Upper lobe of right lung (tissue), 1 donor: Measurements from ENCODE around the gene RADX. TPM values are rescaled to one million over a fixed set of nuclear protein-coding genes. Genes with fewer than 3 reads are reported as not detected.

Experiments used
- ATAC-seq: fragments of 200-7000 bp; cut with Tn5 transposase; one replicate; pipeline ENCODE4 v1.9.1; 2020; ENCODE audit warnings: mild to moderate bottlenecking, moderate library complexity
- DNase-seq: peaks from one replicate; pipeline ENCODE4 v3.0.0-alpha.2; 2020
- H3K27ac ChIP-seq: fragments of 200-600 bp; one replicate; pipeline ENCODE4 v1.8.0; 2022
- H3K27me3 ChIP-seq: fragments of 200-600 bp; one replicate; pipeline ENCODE4 v1.8.0; 2022; ENCODE audit warnings: mild to moderate bottlenecking
- H3K36me3 ChIP-seq: fragments of 200-600 bp; one replicate; pipeline ENCODE4 v1.8.0; 2022
- H3K4me1 ChIP-seq: fragments of 200-600 bp; one replicate; pipeline ENCODE4 v1.8.0; 2022
- H3K4me3 ChIP-seq: fragments of 200-600 bp; one replicate; pipeline ENCODE4 v1.8.0; 2022; ENCODE audit warnings: mild to moderate bottlenecking
- H3K9me3 ChIP-seq: fragments of 200-600 bp; one replicate; pipeline ENCODE4 v1.8.0; 2022
- intact Hi-C: fragments of 100-400 bp; cut with DNase I; formaldehyde crosslinking; loops from one replicate; pipeline ENCODE4 v1.11.0; 2022
- total RNA-seq: library from RNA; stranded (reverse); fragmentation: NEBNext Ultra II Directional; extraction: Animal tissue kit (Norgen Biotek cat#: 25700); gene quantifications from one replicate; pipeline ENCODE4 v1.2.1, GENCODE V29; 2021
- TF ChIP-seq, protein P1 (sequence below): fragments of 200-600 bp; IDR thresholded peaks from one replicate; pipeline ENCODE4 v1.8.0; 2022; ENCODE audit warnings: antibody characterized with exemption
- donor health status: DM: no; HTN: yes; CAD: no; lungs with severe emphysema.

Gene RADX
- total RNA-seq, 1 donor from 2014 or later = 2.4 TPM

DNA sequence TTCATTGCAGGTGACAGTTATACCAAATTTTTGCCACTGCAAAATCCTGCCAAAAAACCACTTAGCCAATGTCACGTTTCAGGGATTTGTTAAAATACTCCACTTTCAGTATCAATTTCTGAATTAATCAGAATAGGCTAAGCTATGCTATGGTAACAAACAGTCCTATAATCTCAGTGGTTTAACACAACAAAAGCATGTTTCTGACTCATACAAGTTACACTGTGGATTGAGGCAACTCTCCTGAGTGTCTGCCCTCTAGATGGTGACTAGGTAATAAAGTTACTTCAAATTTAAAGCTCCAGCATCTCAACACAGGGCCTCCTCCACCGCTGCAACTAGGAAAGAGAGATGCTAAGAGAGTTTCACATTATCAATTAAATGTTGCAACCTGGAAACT lies 23.0 kb upstream of the RADX start:
- DNase-seq (no peak), ATAC-seq (no peak)
- intact Hi-C loops = no loop called here
- no peak overlapping the region for H3K4me3 ChIP-seq
- H3K36me3 ChIP-seq = no peaks in the 10 kb centered on the region
- TF ChIP-seq, protein P1, sequence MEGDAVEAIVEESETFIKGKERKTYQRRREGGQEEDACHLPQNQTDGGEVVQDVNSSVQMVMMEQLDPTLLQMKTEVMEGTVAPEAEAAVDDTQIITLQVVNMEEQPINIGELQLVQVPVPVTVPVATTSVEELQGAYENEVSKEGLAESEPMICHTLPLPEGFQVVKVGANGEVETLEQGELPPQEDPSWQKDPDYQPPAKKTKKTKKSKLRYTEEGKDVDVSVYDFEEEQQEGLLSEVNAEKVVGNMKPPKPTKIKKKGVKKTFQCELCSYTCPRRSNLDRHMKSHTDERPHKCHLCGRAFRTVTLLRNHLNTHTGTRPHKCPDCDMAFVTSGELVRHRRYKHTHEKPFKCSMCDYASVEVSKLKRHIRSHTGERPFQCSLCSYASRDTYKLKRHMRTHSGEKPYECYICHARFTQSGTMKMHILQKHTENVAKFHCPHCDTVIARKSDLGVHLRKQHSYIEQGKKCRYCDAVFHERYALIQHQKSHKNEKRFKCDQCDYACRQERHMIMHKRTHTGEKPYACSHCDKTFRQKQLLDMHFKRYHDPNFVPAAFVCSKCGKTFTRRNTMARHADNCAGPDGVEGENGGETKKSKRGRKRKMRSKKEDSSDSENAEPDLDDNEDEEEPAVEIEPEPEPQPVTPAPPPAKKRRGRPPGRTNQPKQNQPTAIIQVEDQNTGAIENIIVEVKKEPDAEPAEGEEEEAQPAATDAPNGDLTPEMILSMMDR = no peak
- no peak overlapping the region for H3K27ac ChIP-seq
- H3K9me3 ChIP-seq = no peaks in the 10 kb centered on the region
- H3K27me3 ChIP-seq = no peaks in the 10 kb centered on the region
- H3K4me1 ChIP-seq = no peaks in the 10 kb centered on the region

DNA sequence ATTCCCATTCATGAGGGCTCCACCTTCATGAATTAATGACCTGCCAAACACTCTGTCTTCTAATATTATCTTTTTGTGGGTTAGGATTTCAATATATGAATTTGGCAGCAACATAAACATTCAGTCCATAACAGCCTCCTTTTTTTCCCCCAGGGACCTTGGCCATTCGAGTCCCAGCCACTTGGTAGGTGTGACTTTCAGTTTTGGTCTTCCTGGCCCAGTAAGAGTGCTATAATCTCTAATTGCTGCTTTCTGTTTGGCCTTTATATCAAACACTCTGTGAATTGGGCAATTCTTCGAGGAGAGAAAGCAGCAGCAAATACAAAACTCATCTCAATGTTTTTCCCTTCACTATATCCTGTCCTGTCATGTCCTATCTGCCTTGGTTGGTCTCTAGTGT lies 12.4 kb upstream of the RADX start:
- no peak for ATAC-seq

DNA sequence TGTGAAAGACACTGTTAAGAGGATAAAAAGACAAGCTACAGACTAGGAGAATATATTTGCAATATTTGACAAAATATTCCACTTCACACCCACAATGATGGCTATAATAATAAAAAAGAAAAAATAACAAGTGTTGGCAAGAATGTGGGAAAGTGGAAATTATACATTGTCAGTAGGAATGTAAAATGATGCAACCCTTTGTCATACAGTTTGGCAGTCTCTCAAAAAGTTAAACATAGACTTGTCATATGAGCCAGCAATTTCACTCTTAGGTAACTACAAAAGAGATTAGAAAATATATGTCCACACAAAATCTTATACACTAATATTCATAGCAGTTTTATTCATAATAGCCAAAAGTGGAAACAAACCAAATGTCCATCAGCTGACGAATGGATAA lies 5.2 kb upstream of the RADX start:
- H3K4me1 ChIP-seq = no peaks in the 10 kb centered on the region
- intact Hi-C loops = no loop called here
- H3K36me3 ChIP-seq = no peaks in the 10 kb centered on the region
- H3K27me3 ChIP-seq = no peaks in the 10 kb centered on the region
- H3K4me3 ChIP-seq = no peak overlapping the region
- DNase-seq (no peak), ATAC-seq (no peak)
- H3K27ac ChIP-seq = no peak overlapping the region
- H3K9me3 ChIP-seq = no peaks in the 10 kb centered on the region
- TF ChIP-seq, protein P1 = no peak

More for the DNA sequence above, 12.4 kb upstream of the RADX start:
- intact Hi-C loops = no loop called here
- Histone ChIP-seq H3K9me3 (no peaks in the 10 kb centered on the region), H3K36me3 (no peaks in the 10 kb centered on the region), H3K27me3 (no peaks in the 10 kb centered on the region), H3K4me1 (no peaks in the 10 kb centered on the region), H3K27ac (no peak overlapping the region), H3K4me3 (no peak overlapping the region)
- DNase-seq = no peak
- TF ChIP-seq, protein P1 = no peak

DNA sequence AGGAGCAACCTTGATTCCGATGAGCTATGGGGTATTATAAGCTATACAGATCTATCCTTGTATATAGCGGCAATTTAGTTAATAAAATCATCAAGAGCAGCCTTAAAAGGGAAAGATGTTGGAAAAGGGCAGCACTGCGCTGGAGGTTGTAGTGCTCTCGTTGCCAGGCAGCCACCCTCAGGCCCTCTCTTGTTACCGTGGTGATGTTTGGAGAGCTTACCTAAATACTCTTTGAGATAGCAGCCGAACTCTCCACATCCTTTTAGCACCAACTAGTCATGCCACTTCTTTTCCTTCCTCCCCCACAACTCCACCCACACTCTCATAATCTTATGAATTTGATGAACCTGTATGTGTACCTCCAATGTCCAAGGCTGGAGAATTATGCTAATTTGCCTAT lies 3.8 kb upstream of the RADX start:
- no peaks in the 10 kb centered on the region for H3K27me3 ChIP-seq
- H3K27ac ChIP-seq = no peak overlapping the region
- H3K36me3 ChIP-seq = no peaks in the 10 kb centered on the region
- ATAC-seq = peak; percentile 61
- DNase-seq = no peak
- H3K4me3 ChIP-seq = no peak overlapping the region
- intact Hi-C loops = no loop called here
- no peaks in the 10 kb centered on the region for H3K9me3 ChIP-seq
- no peaks in the 10 kb centered on the region for H3K4me1 ChIP-seq
- TF ChIP-seq, protein P1 = no peak

DNA sequence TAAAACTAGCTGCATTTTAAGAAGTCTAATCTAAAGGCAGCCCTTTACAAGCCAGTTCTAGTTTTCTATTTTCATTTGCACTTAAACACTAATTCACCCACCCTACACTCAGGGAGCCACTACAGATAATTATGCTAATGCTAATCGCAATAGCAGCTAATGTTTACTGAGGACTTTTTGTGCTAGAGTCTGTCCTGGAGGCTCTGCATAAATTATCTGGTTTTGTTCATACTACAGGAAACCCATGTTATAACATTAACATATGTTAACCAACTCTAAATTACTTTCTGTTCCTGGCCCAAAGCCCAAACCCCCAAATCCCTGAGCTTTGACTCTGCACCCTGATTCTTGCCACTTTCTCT lies 480 bp upstream of the RADX start:
- no peaks in the 10 kb centered on the region for H3K27me3 ChIP-seq
- H3K4me3 ChIP-seq = peak overlapping the region; percentile 57
- H3K9me3 ChIP-seq = no peaks in the 10 kb centered on the region
- ATAC-seq (peak; percentile 3), DNase-seq (no peak)
- intact Hi-C loops = no loop called here
- H3K36me3 ChIP-seq = no peaks in the 10 kb centered on the region
- H3K4me1 ChIP-seq = no peaks in the 10 kb centered on the region
- TF ChIP-seq, protein P1 = no peak
- H3K27ac ChIP-seq = no peak overlapping the region

DNA sequence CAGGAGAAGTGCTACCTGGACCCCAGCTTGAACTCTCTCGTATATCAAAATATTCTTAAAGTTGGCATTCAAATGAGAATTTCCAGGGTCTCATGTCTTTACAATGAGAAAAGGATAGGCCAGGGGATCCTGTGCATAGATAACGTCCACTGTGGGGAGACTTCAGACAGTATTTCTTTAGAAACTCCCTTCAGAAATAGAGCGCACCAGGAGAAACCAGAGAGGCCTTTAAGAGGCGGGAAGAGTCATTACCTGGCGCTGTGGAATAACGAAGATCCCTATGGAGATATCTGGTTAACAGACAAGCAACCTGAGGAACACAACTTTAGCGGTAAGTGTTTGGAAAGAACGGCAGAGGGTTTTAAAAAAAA lies 600 bp downstream of the RADX start:
- ATAC-seq (no peak), DNase-seq (no peak)
- Histone ChIP-seq H3K4me1 (no peaks in the 10 kb centered on the region), H3K27ac (no peak overlapping the region), H3K9me3 (no peaks in the 10 kb centered on the region), H3K27me3 (no peaks in the 10 kb centered on the region), H3K4me3 (peak overlapping the region; percentile 57), H3K36me3 (no peaks in the 10 kb centered on the region)
- TF ChIP-seq, protein P1 = no peak
- intact Hi-C loops = no loop called here
